Measurements from ENCODE around the gene ZFR2. TPM values are rescaled to one million over a fixed set of nuclear protein-coding genes. Genes with fewer than 3 reads are reported as not detected.
"Not testable (repeated sequence)": the region's sequence is repeated elsewhere in the genome, so short reads cannot be mapped to it uniquely, and the experiment has no call there.

ZFR2 gene
- total RNA-seq, 1 donor from 2014 or later = not detected

DNA sequence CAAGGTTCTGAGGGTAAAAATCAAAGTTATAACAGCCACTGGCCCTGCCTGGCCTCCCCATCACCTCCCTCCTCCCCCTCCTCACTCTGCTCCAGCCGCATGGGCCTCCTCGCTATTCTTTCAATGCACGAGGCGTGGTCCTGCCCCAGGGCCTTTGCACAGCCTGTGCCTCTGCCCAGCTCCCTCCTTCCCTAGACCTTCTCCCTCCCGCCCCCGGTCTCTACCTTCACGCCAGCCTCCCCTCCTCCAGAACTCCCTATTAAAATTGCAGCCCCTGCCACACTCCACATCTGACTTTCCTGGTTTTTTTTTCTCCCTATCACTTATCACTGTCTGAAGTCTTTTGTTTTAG lies 100.1 kb downstream of the ZFR2 start:
- Histone ChIP-seq H3K27me3 (ENCODE audit: low read depth) (no peaks in the 10 kb centered on the region), H3K36me3 (peaks cover 41% of the 10 kb centered on the region), H3K27ac (replicated peaks) (no peak overlapping the region), H3K4me1 (peaks cover 4% of the 10 kb centered on the region), H3K9me3 (replicated peaks) (no peaks in the 10 kb centered on the region), H3K4me3 (no peak overlapping the region)
- intact Hi-C loops (cut with micrococcal nuclease) = no loop called here
- no peak for DNase-seq
- TF ChIP-seq, protein P1, sequence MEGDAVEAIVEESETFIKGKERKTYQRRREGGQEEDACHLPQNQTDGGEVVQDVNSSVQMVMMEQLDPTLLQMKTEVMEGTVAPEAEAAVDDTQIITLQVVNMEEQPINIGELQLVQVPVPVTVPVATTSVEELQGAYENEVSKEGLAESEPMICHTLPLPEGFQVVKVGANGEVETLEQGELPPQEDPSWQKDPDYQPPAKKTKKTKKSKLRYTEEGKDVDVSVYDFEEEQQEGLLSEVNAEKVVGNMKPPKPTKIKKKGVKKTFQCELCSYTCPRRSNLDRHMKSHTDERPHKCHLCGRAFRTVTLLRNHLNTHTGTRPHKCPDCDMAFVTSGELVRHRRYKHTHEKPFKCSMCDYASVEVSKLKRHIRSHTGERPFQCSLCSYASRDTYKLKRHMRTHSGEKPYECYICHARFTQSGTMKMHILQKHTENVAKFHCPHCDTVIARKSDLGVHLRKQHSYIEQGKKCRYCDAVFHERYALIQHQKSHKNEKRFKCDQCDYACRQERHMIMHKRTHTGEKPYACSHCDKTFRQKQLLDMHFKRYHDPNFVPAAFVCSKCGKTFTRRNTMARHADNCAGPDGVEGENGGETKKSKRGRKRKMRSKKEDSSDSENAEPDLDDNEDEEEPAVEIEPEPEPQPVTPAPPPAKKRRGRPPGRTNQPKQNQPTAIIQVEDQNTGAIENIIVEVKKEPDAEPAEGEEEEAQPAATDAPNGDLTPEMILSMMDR (IDR thresholded peaks at IDR 0.05; ENCODE audit: borderline replicate concordance) = no peak

DNA sequence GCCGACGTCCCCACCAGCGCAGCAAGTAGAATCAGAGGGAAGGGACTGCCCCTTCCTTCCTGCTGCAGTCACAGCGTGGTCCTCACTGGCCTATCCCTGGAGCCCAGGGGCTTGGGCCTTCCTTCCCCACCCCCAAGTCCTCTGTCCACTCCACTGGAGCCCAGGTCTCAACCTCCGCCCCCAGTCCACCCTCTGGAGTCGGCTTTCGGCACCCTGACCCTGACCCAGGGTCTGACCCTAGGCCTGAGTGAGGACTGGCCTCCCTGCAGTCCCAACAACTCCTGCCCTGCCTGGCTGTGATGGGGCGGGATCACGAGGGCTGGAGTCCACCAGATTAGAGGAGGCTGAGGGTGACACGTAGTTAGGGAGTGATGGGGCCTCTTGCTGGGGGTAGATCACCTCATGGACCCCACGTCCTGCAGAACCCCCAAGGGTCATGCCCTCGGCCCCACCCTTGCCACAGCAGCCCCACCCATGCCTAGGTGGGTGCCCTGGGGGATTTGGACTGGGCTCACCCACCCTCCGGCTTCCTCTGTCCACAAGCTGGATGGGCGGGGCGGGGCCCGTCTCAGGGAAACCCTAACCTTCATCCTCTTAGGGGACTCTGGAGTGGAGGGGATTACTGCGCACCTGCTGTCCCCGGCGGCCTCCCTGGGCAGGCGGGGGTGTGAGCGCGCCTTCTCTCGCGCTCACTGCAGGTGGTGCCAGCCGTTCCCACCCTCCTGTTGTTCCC lies 100.7 kb downstream of the ZFR2 start:
- Histone ChIP-seq H3K4me1 (peaks cover 9% of the 10 kb centered on the region), H3K36me3 (peaks cover 41% of the 10 kb centered on the region), H3K9me3 (replicated peaks) (no peaks in the 10 kb centered on the region), H3K4me3 (no peak overlapping the region), H3K27me3 (ENCODE audit: low read depth) (no peaks in the 10 kb centered on the region), H3K27ac (replicated peaks) (no peak overlapping the region)
- no peak for DNase-seq
- TF ChIP-seq, protein P1 (IDR thresholded peaks at IDR 0.05; ENCODE audit: borderline replicate concordance) = no peak
- intact Hi-C loops (cut with micrococcal nuclease) = no loop called here

DNA sequence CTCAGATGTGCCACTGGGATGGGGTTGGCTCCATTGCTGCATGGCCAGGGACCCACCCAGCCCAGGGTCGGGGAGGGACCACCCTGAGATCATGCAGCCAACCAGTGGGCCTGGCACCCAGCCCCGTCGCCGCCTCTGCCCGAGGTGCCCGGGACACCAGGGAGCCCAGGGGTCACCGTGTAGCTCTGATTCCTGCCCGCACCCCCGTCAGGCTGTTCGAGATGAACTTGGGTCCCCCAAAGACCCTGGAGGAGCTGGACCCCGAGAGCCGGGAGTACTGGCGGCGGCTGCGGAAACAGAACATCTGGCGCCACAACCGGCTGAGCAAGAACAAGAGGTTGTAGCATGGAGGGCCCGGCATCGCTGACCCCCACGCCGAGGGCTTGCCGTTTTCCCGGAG lies 101.8 kb downstream of the ZFR2 start:
- DNase-seq = no peak
- Histone ChIP-seq H3K4me1 (peaks cover 14% of the 10 kb centered on the region), H3K27me3 (ENCODE audit: low read depth) (no peaks in the 10 kb centered on the region), H3K4me3 (no peak overlapping the region), H3K36me3 (peaks cover 41% of the 10 kb centered on the region), H3K9me3 (replicated peaks) (no peaks in the 10 kb centered on the region), H3K27ac (replicated peaks) (no peak overlapping the region)
- intact Hi-C loops (cut with micrococcal nuclease) = no loop called here
- TF ChIP-seq, protein P1 (IDR thresholded peaks at IDR 0.05; ENCODE audit: borderline replicate concordance) = no peak

DNA sequence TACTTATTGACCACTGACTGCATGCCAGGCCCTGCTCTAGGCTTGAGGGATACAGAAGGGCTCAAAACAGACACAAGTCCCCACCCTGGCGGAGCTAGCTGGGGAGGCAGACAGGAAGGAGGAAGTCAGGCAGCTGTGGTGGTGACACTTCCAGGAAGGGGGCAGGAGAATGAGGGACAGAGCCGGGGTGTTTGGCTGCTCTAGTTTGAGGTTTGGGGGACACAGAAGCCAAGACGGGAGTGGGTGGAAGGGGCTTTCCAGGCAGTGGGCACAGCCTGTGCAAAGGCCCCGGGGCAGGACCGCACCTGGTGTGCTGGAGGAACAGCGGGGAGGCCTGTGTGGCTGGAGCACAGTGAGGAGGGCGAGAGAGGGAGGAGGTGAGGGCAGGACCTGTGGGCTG lies 102.3 kb downstream of the ZFR2 start:
- Histone ChIP-seq H3K4me1 (peaks cover 20% of the 10 kb centered on the region), H3K27me3 (ENCODE audit: low read depth) (no peaks in the 10 kb centered on the region), H3K36me3 (peaks cover 41% of the 10 kb centered on the region), H3K4me3 (no peak overlapping the region), H3K27ac (replicated peaks) (no peak overlapping the region), H3K9me3 (replicated peaks) (no peaks in the 10 kb centered on the region)
- no peak for DNase-seq
- TF ChIP-seq, protein P1 (IDR thresholded peaks at IDR 0.05; ENCODE audit: borderline replicate concordance) = no peak
- intact Hi-C loops (cut with micrococcal nuclease) = no loop called here

DNA sequence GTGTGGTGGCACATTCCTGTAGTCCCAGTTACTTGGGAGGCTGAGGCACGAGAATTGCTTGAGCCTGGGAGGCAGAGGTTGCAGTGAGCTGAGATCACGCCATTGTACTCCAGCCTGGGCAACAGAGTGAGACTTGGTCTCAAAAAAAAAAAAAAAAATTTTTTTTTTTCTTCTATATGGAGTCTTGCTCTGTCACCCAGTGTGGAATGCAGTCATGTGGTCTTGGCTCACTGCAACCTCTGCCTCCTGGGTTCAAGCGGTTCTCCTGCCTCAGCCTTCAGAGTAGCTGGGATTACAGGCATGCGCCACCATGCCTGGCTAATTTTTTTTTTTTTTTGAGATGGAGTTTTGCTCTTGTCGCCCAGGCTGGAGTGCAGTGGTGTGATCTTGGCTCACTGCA lies 103.1 kb downstream of the ZFR2 start:
- Histone ChIP-seq H3K4me1 (peaks cover 27% of the 10 kb centered on the region), H3K36me3 (peaks cover 41% of the 10 kb centered on the region)
- H3K4me3 ChIP-seq; intact Hi-C loops (cut with micrococcal nuclease); H3K9me3 ChIP-seq (replicated peaks); DNase-seq; H3K27ac ChIP-seq (replicated peaks); H3K27me3 ChIP-seq (ENCODE audit: low read depth): not testable (repeated sequence)

DNA sequence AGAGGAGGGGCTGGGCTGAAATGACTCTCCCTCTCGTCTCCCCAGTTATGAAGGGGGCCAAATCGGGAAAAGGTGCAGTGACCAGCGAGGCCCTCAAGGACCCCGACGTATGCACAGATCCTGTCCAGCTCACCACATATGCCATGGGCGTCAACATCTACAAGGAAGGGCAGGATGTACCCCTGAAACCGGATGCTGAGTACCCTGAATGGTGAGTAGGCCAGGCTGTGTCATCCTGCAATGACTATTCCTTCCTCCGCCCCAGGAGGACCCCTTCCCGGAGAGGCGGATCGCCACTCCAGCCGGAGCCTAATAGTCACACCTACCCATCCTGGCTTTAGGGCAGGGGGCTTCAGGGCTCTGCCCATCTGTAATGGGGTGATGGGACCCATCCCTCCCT lies 103.7 kb downstream of the ZFR2 start:
- no peak for DNase-seq
- intact Hi-C loops (cut with micrococcal nuclease) = no loop called here
- no peaks in the 10 kb centered on the region for H3K27me3 ChIP-seq (ENCODE audit: low read depth)
- H3K27ac ChIP-seq (replicated peaks) = no peak overlapping the region
- H3K4me3 ChIP-seq = no peak overlapping the region
- TF ChIP-seq, protein P1 (IDR thresholded peaks at IDR 0.05; ENCODE audit: borderline replicate concordance) = no peak
- H3K9me3 ChIP-seq (replicated peaks) = no peaks in the 10 kb centered on the region
- peaks cover 34% of the 10 kb centered on the region for H3K4me1 ChIP-seq
- H3K36me3 ChIP-seq = peaks cover 41% of the 10 kb centered on the region
